ENCODE measurements around the gene NOP53. TPM values are rescaled to one million over a fixed set of nuclear protein-coding genes. Genes with fewer than 3 reads are reported as not detected.

The NOP53 gene
- total RNA-seq, 4 donors from 2014 or later, result 329 to 412 (median 356) TPM

GRCh38 chr19:47806435-47806834, 61.1 kb downstream of the NOP53 start:
- no peak for DNase-seq (ENCODE audit: low spot score in 2 of 2)
- Histone ChIP-seq H3K4me3 (no peak overlapping the region), H3K9me3 (no peaks in the 10 kb centered on the region), H3K4me1 (no peaks in the 10 kb centered on the region), H3K27me3 (no peaks in the 10 kb centered on the region), H3K27ac (no peak overlapping the region), H3K36me3 (no peaks in the 10 kb centered on the region)
- TF ChIP-seq EP300 (IDR thresholded peaks at IDR 0.05) (no peak), POLR2A (IDR thresholded peaks at IDR 0.05) (no peak), POLR2AphosphoS5 (IDR thresholded peaks at IDR 0.05) (no peak)
- TF ChIP-seq, protein P1, sequence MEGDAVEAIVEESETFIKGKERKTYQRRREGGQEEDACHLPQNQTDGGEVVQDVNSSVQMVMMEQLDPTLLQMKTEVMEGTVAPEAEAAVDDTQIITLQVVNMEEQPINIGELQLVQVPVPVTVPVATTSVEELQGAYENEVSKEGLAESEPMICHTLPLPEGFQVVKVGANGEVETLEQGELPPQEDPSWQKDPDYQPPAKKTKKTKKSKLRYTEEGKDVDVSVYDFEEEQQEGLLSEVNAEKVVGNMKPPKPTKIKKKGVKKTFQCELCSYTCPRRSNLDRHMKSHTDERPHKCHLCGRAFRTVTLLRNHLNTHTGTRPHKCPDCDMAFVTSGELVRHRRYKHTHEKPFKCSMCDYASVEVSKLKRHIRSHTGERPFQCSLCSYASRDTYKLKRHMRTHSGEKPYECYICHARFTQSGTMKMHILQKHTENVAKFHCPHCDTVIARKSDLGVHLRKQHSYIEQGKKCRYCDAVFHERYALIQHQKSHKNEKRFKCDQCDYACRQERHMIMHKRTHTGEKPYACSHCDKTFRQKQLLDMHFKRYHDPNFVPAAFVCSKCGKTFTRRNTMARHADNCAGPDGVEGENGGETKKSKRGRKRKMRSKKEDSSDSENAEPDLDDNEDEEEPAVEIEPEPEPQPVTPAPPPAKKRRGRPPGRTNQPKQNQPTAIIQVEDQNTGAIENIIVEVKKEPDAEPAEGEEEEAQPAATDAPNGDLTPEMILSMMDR (IDR thresholded peaks at IDR 0.05), result no peak
- WGBS, result 90% methylated on average over 6 of the region's 6 CpGs

Other genes with a start within 250 kb of the NOP53 start
- 100 to 1,000 TPM; 170 to 232 (median 193) TPM for gene NAPA, start 230.5 kb upstream of the NOP53 start, total RNA-seq
- gene ZNF541, start 172.4 kb upstream of the NOP53 start, total RNA-seq, result under 1 TPM in 3 of 4 donors, not detected in 1; 0.49 to 0.80 (median 0.51) TPM
- gene BICRA, start 136.4 kb upstream of the NOP53 start, total RNA-seq, result 10 to 100 TPM; 10.7 to 33.6 (median 22.9) TPM
- 10 to 100 TPM; 48.5 to 84.7 (median 70.5) TPM for gene EHD2, start 32.1 kb upstream of the NOP53 start, total RNA-seq
- 100 to 1,000 TPM; 351 to 679 (median 517) TPM for gene SELENOW, start 33.2 kb downstream of the NOP53 start, total RNA-seq
- gene TPRX1, start 59.0 kb downstream of the NOP53 start, total RNA-seq, result not detected
- gene CRX, start 76.4 kb downstream of the NOP53 start, total RNA-seq, result not detected
- gene TPRX2, start 113.7 kb downstream of the NOP53 start, total RNA-seq, result not detected
- under 1 TPM in 1 of 4 donors, not detected in 3; 0.32 TPM for gene SULT2A1, start 140.8 kb downstream of the NOP53 start, total RNA-seq
- not detected for gene BSPH1, start 246.6 kb downstream of the NOP53 start, total RNA-seq
- gene ELSPBP1, start 249.1 kb downstream of the NOP53 start, total RNA-seq, result not detected